ENCODE measurements around the gene KCNMA1. TPM values are rescaled to one million over a fixed set of nuclear protein-coding genes. Genes with fewer than 3 reads are reported as not detected.

KCNMA1 gene
- polyA plus RNA-seq, 1 experiment: 21.4 TPM

- POLR2A ChIA-PET: no interaction called here
- TF ChIP-seq, protein P1, sequence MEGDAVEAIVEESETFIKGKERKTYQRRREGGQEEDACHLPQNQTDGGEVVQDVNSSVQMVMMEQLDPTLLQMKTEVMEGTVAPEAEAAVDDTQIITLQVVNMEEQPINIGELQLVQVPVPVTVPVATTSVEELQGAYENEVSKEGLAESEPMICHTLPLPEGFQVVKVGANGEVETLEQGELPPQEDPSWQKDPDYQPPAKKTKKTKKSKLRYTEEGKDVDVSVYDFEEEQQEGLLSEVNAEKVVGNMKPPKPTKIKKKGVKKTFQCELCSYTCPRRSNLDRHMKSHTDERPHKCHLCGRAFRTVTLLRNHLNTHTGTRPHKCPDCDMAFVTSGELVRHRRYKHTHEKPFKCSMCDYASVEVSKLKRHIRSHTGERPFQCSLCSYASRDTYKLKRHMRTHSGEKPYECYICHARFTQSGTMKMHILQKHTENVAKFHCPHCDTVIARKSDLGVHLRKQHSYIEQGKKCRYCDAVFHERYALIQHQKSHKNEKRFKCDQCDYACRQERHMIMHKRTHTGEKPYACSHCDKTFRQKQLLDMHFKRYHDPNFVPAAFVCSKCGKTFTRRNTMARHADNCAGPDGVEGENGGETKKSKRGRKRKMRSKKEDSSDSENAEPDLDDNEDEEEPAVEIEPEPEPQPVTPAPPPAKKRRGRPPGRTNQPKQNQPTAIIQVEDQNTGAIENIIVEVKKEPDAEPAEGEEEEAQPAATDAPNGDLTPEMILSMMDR (IDR thresholded peaks at IDR 0.05; ENCODE audit: insufficient read depth, low read depth, low read length): no peak
- Histone ChIP-seq H3K27me3 (ENCODE audit: control insufficient read depth, insufficient read depth, low read length) (no peaks in the 10 kb centered on the region), H3K36me3 (ENCODE audit: control insufficient read depth, insufficient read depth, low read length) (no peaks in the 10 kb centered on the region), H3K4me3 (ENCODE audit: low read depth, low read length) (no peak overlapping the region)
- DNase-seq (ENCODE audit: low read depth): no peak
- CTCF ChIA-PET: interaction anchor here (1.3 to 2.1 kb wide), 2 partner anchors 10 to 45 kb away, joined by 3 to 6 read pairs; no protein-coding TSS in a partner anchor
These were observed 349.9 kb downstream of the KCNMA1 start for GRCh38 chr10:77287647-77288120.

- ChIA-PET POLR2A (no interaction called here), CTCF (no interaction called here)
These were observed 350.8 kb downstream of the KCNMA1 start for GRCh38 chr10:77286531-77287508.

DNA sequence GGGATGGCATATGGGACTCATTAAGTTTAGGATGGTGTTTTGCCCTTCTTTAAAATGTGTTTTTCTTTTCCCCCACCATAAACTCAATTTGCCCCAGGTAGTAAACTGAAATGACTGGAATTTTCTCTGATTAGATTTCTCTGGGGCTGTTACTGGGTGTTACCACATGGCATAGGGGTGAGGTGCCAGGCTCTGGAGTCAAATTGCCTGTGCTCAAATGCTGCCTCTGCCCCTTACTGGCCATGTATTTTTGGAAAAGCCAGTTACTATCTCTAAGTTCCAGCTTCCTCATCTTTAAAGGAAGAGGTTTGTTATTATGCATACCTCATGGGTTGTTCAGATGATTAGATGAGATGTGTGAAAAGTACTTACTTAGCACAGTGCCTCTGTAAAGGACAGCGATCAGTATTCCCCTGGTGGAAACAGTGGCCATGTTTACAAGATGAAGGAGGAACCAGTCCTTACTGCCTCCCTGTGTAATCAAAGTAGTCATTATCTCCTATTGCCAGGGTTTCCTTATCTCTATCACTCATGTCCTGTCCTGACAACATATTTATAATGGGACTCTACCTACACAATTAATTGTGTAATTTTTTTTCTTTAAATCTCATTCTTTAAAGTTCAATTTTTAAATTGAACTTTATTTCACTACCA lies 352.0 kb downstream of the KCNMA1 start:
- no peak overlapping the region for H3K4me3 ChIP-seq (ENCODE audit: low read depth, low read length)
- no peak for DNase-seq (ENCODE audit: low read depth)
- ChIA-PET POLR2A (no interaction called here), CTCF (no interaction called here)
- H3K36me3 ChIP-seq (ENCODE audit: control insufficient read depth, insufficient read depth, low read length): no peaks in the 10 kb centered on the region
- TF ChIP-seq, protein P1 (IDR thresholded peaks at IDR 0.05; ENCODE audit: insufficient read depth, low read depth, low read length): no peak
- H3K27me3 ChIP-seq (ENCODE audit: control insufficient read depth, insufficient read depth, low read length): no peaks in the 10 kb centered on the region

More at GRCh38 chr10:77286531-77287508, 350.8 kb downstream of the KCNMA1 start:
- no peak for DNase-seq (ENCODE audit: low read depth)
- Histone ChIP-seq H3K27me3 (ENCODE audit: control insufficient read depth, insufficient read depth, low read length) (no peaks in the 10 kb centered on the region), H3K36me3 (ENCODE audit: control insufficient read depth, insufficient read depth, low read length) (no peaks in the 10 kb centered on the region), H3K4me3 (ENCODE audit: low read depth, low read length) (no peak overlapping the region)
- TF ChIP-seq, protein P1 (IDR thresholded peaks at IDR 0.05; ENCODE audit: insufficient read depth, low read depth, low read length): no peak

DNA sequence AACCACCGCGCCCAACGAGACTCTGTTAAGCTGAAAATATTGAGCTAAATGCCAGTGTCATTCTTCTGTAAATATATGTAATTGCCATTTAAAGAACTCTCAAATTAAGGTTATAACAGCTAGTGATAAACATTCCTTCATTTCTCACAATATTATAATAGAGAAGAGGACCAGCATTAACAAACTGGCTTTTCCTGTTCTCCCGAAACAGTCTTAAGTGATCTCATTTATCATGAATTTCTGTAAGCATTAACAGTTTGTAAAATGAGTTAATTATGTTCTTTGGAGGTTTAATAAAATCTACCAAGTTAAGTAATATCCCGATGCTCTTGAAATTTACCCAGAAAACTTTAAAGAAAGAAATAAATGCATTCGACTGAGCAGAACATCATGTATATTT lies 352.8 kb downstream of the KCNMA1 start:
- ChIA-PET CTCF (interaction anchor here (1.7 kb wide), 1 partner anchor 10 kb away, joined by 3 read pairs; no protein-coding TSS in a partner anchor), POLR2A (no interaction called here)
- no peak overlapping the region for H3K4me3 ChIP-seq (ENCODE audit: low read depth, low read length)
- no peaks in the 10 kb centered on the region for H3K27me3 ChIP-seq (ENCODE audit: control insufficient read depth, insufficient read depth, low read length)
- TF ChIP-seq, protein P1 (IDR thresholded peaks at IDR 0.05; ENCODE audit: insufficient read depth, low read depth, low read length): no peak
- DNase-seq (ENCODE audit: low read depth): no peak
- H3K36me3 ChIP-seq (ENCODE audit: control insufficient read depth, insufficient read depth, low read length): no peaks in the 10 kb centered on the region

- ChIA-PET CTCF (interaction anchor here (1.6 to 1.7 kb wide), 2 partner anchors 9 to 10 kb away, joined by 3 to 6 read pairs; no protein-coding TSS in a partner anchor), POLR2A (no interaction called here)
- DNase-seq (ENCODE audit: low read depth): no peak
- Histone ChIP-seq H3K4me3 (ENCODE audit: low read depth, low read length) (no peak overlapping the region), H3K36me3 (ENCODE audit: control insufficient read depth, insufficient read depth, low read length) (no peaks in the 10 kb centered on the region), H3K27me3 (ENCODE audit: control insufficient read depth, insufficient read depth, low read length) (no peaks in the 10 kb centered on the region)
- TF ChIP-seq, protein P1 (IDR thresholded peaks at IDR 0.05; ENCODE audit: insufficient read depth, low read depth, low read length): no peak
These were observed 354.3 kb downstream of the KCNMA1 start for GRCh38 chr10:77283326-77283725.
